GM23248 (cell line): ENCODE measurements around the gene PARVA.

Source experiments
- EZH2 ChIP-seq: fragments of 200-600 bp; sonication (generic); IDR thresholded peaks from 2 replicates; pipeline ENCODE4 v1.6.1; 2018; ENCODE audit warnings: antibody characterized with exemption, mild to moderate bottlenecking; ENCODE audit not compliant: insufficient read depth, poor library complexity, severe bottlenecking
- EZH2phosphoT487 ChIP-seq: fragments of 200-600 bp; sonication (generic); IDR thresholded peaks from 2 replicates; pipeline ENCODE4 v1.6.1; 2018; ENCODE audit warnings: antibody characterized with exemption, moderate library complexity, mild to moderate bottlenecking, low read depth; ENCODE audit not compliant: insufficient read depth

DNA sequence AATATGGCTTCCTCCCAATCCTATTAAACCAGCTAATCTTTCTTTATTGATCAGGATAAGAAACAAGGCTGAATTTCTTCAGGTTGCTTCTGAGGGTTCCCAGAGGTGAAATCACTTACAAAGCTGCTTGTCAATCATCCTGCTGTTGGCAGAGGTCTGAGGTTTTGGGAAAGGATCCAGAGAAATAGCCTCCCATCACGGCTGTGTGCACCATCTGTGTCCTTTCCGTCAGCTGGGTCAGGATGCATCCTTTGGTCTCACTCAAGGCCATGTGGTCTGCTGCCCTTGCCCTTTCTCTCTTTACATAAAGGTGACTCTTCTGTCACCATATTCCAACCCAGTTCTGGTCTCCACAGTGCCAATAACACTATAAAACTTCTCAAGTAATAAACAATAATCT lies 183.5 kb downstream of the PARVA start:
- TF ChIP-seq EZH2 (no peak), EZH2phosphoT487 (no peak)
